ENCODE measurements around the gene SEPSECS.

Gene SEPSECS

GRCh38 chr4:25096251-25096980, 63.8 kb downstream of the SEPSECS start:
- TF ChIP-seq CTCF (IDR thresholded peaks at IDR 0.05; ENCODE audit: insufficient read depth, missing control alignments): no peak
- DNase-seq (ENCODE audit: insufficient read length, low spot score): no peak
- no peak for FAIRE-seq

GRCh38 chr4:25095837-25096236, 64.4 kb downstream of the SEPSECS start:
- FAIRE-seq (no peak), DNase-seq (ENCODE audit: insufficient read length, low spot score) (no peak)
- TF ChIP-seq CTCF (IDR thresholded peaks at IDR 0.05; ENCODE audit: insufficient read depth, missing control alignments): no peak

GRCh38 chr4:25092139-25092538, 68.1 kb downstream of the SEPSECS start:
- FAIRE-seq: no peak
- DNase-seq (ENCODE audit: insufficient read length, low spot score): no peak
- TF ChIP-seq CTCF (IDR thresholded peaks at IDR 0.05; ENCODE audit: insufficient read depth, missing control alignments): no peak

GRCh38 chr4:25090516-25090915, 69.7 kb downstream of the SEPSECS start:
- no peak for DNase-seq (ENCODE audit: insufficient read length, low spot score)
- FAIRE-seq: no peak
- no peak for TF ChIP-seq CTCF (IDR thresholded peaks at IDR 0.05; ENCODE audit: insufficient read depth, missing control alignments)

- TF ChIP-seq CTCF (IDR thresholded peaks at IDR 0.05; ENCODE audit: insufficient read depth, missing control alignments): no peak
- DNase-seq (ENCODE audit: insufficient read length, low spot score) (no peak), FAIRE-seq (no peak)
These were observed 71.0 kb downstream of the SEPSECS start for GRCh38 chr4:25089051-25089763.

- no peak for FAIRE-seq
- DNase-seq (ENCODE audit: insufficient read length, low spot score): no peak
- TF ChIP-seq CTCF (IDR thresholded peaks at IDR 0.05; ENCODE audit: insufficient read depth, missing control alignments): no peak
These were observed 71.9 kb downstream of the SEPSECS start for GRCh38 chr4:25088093-25088952.

Measured in D721Med (cell line).